Measurements from ENCODE around the gene RAB29.

RAB29 gene

DNA sequence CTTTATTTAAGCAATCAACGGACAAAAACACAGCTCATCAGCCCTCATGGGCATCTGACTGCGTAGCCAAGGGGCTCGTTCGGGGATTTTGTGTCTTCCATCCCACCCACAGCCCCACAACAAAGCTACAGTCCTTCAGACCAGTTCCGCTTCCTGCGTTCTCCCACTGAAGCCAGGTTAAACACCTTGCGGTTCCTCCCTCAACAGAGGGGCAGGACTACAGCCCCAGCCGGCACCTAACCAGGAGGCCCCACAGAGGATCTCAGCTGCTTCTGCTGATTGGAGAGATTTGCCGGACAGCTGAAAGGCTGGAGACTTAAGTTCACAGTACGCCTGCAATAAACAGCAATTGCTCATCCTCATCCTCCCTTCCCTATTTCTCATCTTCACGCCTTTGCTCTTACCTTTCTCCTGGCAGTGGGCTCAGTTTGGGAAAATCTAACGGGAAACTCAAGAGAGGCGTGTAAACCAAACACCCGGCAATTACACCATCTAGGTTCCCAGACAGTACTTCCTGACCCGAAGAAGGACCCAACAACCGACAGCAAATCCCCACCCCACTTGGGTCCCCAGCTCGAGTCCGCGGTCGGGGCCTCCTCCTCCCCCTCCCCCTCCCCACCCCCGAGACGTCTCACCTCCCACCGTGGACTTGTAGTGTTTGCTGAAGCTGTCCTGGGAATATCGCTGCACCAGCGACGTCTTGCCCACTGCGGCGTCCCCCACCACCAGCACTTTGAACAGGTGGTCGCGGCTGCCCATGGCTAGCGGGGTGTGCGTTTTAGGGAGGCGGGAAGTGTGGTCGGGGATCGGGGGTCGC lies 876 bp downstream of the RAB29 start:
- peak; percentile 13; the same call in 2 of the 3 replicates for ATAC-seq (ENCODE audit: low read depth)

DNA sequence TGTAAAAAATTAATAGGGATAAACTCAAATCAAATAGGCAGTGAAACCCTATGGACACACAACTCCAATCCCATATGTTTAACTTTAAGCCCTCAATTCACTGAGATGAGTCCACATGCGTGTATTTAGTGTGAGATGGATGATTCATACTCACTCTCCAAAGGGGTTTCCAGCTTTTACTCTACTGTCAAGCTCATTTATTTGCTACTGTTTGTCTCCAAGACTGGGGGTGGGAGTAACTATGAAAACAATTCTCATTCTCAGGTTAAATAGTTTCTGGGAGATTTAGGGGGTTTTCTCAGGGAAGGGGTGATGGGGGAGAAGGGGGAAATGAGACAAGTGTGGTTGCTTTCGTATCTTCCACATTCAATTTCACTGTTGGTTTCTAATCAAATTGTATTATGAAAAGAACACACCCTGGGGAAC lies 2.7 kb downstream of the RAB29 start:
- Histone ChIP-seq H3K27me3 (ENCODE audit: insufficient read depth, poor library complexity, severe bottlenecking) (no peaks in the 10 kb centered on the region), H3K4me3 (ENCODE audit: severe bottlenecking) (no peak overlapping the region), H3K9me3 (ENCODE audit: severe bottlenecking) (no peaks in the 10 kb centered on the region), H3K36me3 (ENCODE audit: low read depth) (peaks cover 3% of the 10 kb centered on the region; the same call in 1 of the 2 replicates), H3K27ac (ENCODE audit: poor library complexity, severe bottlenecking) (no peak overlapping the region), H3K4me1 (ENCODE audit: insufficient read depth, poor library complexity, severe bottlenecking) (peaks cover 8% of the 10 kb centered on the region)
- no peak for ATAC-seq (ENCODE audit: low read depth)
- no peak for DNase-seq (ENCODE audit: low spot score)
- TF ChIP-seq CTCF (IDR thresholded peaks at IDR 0.05; ENCODE audit: poor library complexity, severe bottlenecking) = no peak

More for the DNA sequence above, 876 bp downstream of the RAB29 start:
- no peak for DNase-seq (ENCODE audit: low spot score)
- Histone ChIP-seq H3K36me3 (ENCODE audit: low read depth) (peaks cover 3% of the 10 kb centered on the region; the same call in 1 of the 2 replicates), H3K9me3 (ENCODE audit: severe bottlenecking) (no peaks in the 10 kb centered on the region), H3K27ac (ENCODE audit: poor library complexity, severe bottlenecking) (peak overlapping the region; percentile 34), H3K27me3 (ENCODE audit: insufficient read depth, poor library complexity, severe bottlenecking) (no peaks in the 10 kb centered on the region), H3K4me1 (ENCODE audit: insufficient read depth, poor library complexity, severe bottlenecking) (peaks cover 8% of the 10 kb centered on the region), H3K4me3 (ENCODE audit: severe bottlenecking) (peak overlapping the region; percentile 54)
- TF ChIP-seq CTCF (IDR thresholded peaks at IDR 0.05; ENCODE audit: poor library complexity, severe bottlenecking) = no peak

DNA sequence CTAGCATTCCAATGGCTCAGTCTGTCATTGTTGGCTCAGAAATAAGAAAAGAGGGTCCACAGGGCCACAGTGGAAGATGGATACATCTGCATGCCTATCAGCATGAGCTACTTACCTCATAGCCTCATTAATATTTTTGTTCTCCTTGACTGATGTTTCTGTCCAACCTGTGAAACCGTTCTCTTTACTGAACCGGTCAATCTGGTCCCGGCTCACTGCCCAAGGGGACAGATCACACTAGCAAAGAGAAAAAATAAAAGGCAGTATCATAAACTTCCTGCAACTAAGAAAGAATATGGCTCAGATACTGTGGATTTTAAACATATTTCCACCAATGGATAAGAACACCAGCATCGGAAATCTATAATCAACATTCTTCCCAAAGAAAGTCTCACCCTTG lies 4.7 kb downstream of the RAB29 start:
- DNase-seq (ENCODE audit: low spot score) = no peak
- no peak for ATAC-seq (ENCODE audit: low read depth)
- no peak for TF ChIP-seq CTCF (IDR thresholded peaks at IDR 0.05; ENCODE audit: poor library complexity, severe bottlenecking)
- no peak overlapping the region for H3K27ac ChIP-seq (ENCODE audit: poor library complexity, severe bottlenecking)
- no peaks in the 10 kb centered on the region for H3K27me3 ChIP-seq (ENCODE audit: insufficient read depth, poor library complexity, severe bottlenecking)
- no peak overlapping the region for H3K4me3 ChIP-seq (ENCODE audit: severe bottlenecking)
- H3K4me1 ChIP-seq (ENCODE audit: insufficient read depth, poor library complexity, severe bottlenecking) = peaks cover 10% of the 10 kb centered on the region
- peaks cover 3% of the 10 kb centered on the region; the same call in 1 of the 2 replicates for H3K36me3 ChIP-seq (ENCODE audit: low read depth)
- no peaks in the 10 kb centered on the region for H3K9me3 ChIP-seq (ENCODE audit: severe bottlenecking)

DNA sequence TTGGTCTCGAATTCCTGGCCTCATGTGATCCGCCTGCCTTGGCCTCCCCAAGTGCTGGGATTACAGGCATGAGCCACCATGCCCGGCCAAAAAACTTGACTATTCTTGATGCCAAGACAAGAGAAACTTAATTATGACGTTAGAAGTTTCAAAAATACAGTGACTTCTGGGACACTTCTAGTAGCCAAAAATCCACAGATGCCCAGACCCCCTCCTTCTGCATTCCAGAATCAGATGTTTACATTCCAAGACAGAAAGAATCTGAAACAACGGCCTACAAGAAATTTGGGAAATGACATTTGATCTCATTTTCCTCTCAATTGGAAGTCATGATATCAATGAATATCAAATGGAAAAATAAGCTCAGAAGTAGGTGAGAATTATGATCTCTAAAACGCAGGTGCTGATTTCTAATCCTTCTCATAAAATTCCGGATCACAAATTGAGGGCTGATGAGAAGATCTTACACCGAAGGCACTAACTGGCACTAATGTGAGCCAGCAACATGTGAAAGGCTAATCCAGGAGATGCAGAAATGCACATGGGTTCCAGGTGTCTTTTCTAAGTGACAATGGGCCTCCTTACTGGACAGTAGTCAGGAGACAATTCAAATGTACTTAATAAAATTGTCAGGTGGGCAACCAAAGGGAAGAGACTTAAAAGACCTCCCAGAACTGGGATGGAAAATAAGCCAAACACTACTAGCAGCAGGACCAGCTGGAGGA lies 5.5 kb downstream of the RAB29 start:
- Histone ChIP-seq H3K9me3 (ENCODE audit: severe bottlenecking) (no peaks in the 10 kb centered on the region), H3K27me3 (ENCODE audit: insufficient read depth, poor library complexity, severe bottlenecking) (no peaks in the 10 kb centered on the region), H3K4me3 (ENCODE audit: severe bottlenecking) (no peak overlapping the region), H3K4me1 (ENCODE audit: insufficient read depth, poor library complexity, severe bottlenecking) (peaks cover 8% of the 10 kb centered on the region), H3K27ac (ENCODE audit: poor library complexity, severe bottlenecking) (no peak overlapping the region), H3K36me3 (ENCODE audit: low read depth) (peaks cover 3% of the 10 kb centered on the region; the same call in 1 of the 2 replicates)
- no peak for TF ChIP-seq CTCF (IDR thresholded peaks at IDR 0.05; ENCODE audit: poor library complexity, severe bottlenecking)
- DNase-seq (ENCODE audit: low spot score) (no peak), ATAC-seq (ENCODE audit: low read depth) (no peak)

Data from RWPE2 (cell line).